Activated CD4-positive, CD25-positive, alpha-beta regulatory T cell treated with anti-CD3 and anti-CD28 coated beads, Interleukin-2, amount 50 U/mL, for 72 hours (primary cell): Measurements from ENCODE around the gene PLA2G3.

Experiments
- DNase-seq: peaks from one replicate; pipeline ENCODE4 v3.0.0; 2021

Gene PLA2G3

DNA sequence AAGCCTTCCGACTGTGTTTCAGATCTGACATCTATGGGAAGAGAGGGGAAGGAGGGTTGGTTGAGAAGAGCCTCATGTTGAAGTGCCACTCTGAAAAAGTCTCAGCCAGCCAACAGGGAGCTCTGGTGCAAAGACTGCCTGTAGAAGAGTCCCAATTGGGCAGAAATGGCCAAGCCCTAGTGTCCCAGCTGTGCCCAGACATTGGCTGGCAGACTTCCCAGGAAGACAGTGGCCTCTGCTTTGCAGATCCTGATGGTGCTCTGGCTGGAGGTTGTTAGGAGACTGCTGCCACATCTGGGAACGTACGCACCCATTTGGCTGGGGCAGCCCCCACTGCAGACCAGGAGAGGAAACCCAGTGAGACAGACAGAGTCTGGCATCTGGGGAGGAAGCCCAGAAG, 3.2 kb upstream of the PLA2G3 start:
- no peak for DNase-seq

DNA sequence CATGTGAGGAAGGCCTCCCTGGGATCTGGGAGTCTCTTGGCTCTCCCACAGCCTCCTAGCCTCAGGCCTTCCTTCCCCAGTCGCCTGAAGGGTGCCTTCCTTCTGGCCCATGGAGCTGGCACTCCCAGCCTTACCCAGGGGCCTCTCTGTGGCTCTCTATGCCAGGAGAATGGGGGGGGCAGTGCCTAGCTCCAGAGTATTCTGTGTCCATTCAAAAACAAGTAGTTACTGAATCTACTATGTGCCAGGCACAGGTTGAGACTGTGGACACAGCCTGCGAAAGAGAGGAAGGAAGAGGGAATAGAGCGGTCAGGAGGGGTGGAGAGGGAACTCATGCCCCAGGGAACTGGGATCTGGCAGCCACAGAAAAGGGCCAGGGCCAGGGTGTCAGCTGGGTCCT, 2.7 kb upstream of the PLA2G3 start:
- DNase-seq, result no peak

DNA sequence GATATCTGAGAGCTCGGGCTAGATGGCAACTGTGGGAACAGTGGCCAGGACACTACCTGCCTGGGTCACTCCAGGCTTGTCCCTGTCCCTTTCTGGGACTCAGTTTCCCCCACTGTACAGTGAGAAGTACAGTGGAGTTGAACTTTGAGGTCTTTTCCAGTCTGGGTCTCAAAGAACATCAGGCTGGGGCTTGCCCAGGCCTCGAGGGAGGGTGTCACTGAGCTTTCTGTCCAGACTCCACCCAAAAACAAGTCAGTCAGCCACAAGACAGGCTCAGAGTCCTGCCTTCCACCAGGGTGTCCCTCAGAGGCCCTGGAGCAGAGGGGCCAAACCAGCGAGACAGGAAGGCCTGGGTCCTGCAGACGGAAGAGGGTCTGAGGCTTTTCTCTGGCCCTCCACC, 2.0 kb upstream of the PLA2G3 start:
- no peak for DNase-seq

DNA sequence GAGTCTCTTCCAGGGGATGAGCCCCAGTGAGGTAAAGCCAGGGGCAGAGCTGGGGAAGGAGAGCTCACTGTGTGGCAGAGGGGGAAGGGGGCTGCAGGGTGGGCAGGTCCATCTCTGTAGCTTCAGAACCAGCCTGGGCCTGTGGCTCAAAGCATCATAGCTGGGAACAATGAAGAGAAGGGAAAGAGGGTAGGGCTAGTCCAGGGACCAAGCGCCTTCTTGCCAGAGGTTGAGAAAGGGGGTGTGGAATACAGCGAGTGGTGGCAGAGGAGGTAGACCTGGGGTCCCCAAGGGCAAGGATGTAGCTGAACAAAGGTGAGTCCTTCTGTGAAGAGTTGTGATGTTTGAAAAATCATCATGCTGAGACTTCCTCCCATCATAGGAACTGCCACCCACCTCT, 1.2 kb upstream of the PLA2G3 start:
- DNase-seq, result no peak

DNA sequence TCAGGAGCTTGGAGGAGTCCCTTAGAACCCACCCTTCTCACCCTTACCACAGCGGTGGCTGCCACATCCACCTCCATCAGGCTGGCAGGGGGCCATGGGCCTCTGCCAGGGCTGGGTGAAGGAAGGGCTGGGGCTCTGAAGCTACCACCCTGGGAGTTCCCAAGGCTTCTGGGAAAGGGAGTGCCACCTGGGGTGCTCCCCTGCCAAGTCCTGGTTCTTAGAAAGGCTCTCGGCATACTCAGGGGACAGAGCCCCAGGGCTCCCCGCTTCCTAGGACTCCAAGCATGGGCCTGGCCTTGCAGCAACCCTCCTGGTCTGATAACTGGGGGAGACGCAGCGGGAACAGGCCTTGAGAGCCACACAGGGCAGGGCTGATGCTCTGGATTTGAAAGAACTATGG, 438 bp upstream of the PLA2G3 start:
- no peak for DNase-seq

DNA sequence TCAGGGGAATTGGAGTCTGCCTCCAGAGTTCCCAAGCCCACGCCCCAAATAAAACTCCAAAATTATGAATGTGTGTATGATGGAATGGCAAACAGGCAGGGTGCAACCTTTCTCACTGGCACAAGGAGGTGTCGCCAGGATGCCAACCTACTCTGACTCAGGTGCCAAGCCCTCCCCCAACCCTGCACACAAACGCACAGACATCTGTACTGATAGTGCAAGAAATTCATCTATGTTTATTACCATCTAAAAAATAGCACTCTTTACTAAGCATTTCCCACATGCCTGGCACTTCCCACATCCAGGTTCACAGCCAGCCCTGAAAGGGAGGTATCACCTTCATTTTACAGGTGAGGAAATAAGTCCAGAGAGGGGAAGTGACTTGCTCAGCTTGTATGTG, 1.2 kb downstream of the PLA2G3 start:
- DNase-seq, result no peak

DNA sequence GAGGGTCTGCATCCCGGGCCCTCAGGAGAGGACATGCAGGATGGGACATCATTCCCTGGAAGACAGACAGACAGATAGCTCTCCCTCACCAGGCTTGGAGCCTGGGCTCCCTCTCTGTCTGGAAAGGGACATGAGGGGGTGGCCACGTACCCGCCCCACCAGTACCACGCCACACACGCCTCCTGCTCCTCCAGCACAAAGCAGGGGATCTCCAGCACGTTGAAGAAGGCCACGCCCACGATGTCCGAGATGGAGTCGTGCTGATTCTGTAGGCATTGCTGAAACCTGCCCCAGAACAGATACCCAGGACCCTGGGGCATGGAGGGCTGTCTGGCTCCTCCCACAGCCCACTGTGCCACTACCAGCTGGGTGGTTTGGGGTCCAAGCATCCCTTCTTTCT, 2.2 kb downstream of the PLA2G3 start:
- DNase-seq, result no peak

DNA sequence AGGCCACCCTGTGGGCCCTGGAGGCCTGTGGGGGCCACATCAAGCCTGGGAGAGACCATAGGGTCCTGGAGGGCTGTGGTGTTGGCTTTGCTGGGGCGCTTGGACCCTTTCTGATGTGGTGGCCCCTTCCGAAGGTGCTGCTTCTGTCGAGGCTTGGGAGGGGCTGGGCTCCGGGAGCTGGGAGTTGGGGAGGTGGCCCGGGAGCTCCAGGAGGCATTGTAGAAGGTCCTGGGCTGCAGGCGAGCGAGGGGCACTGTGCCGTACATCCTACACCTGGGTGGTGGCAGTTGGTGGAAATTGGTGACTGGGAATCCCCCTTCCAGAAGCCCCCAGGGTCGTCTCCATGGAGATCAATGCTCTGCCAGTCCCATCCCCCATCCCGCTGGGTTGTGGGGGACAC, 2.6 kb downstream of the PLA2G3 start:
- DNase-seq, result no peak

DNA sequence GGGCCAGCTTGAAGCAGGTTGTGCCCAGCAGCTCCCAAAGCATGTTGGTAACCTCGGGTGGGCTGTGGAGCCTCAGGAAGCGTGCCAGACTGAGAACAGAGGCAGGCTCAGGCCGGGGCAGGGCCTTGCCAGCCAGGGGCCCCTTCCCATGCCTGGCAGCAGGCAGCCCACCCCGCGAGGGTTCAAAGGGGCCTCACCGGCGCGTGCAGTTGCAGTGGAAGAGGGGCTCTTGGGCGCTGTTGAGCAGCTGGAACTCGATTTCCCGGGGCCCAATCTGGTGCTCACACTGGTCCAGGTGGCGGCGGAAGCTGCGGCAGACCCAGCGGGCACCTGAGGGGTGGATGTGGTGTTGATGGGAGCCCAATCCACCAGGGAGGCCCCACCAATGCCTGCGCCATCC, 3.6 kb downstream of the PLA2G3 start:
- DNase-seq, result no peak

DNA sequence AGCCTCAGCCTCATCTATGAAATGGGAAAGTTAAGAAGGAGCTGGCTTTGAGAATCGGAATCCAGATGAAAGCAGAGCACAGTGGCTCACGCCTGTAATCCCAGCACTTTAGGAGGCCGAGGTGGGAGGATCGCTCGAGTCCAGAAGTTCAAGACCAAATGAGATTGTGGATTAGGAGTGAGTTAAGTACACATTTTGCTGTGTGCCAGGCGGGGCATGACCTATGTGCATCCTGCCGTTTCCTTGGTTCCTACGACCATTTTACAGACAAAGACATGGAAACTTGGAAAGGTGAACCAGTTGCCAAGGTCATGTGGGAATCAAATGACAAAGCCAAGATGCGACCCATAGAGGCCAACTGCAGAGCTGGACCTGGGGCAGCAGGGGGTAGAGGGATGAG, 4.2 kb downstream of the PLA2G3 start:
- no peak for DNase-seq

DNA sequence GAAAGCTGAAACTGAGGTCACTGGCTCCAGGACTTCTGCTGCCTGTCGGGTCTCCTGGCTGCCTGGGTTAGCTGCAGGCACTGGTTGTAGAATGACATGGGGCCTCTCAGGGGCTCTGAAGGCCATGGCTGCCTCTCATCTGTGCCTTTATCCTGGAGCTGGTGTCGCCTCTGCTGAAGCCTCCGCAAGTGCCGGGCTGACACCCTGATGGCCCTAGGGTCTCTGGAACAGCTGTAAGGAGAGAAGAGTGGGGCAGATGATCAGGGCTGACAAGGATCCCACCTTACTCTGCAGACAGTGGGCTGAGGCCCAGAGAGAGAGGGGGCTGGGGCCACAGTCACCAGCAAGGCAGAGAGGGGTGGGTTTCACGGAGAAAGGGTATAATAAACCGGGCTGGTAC, 4.6 kb downstream of the PLA2G3 start:
- no peak for DNase-seq

DNA sequence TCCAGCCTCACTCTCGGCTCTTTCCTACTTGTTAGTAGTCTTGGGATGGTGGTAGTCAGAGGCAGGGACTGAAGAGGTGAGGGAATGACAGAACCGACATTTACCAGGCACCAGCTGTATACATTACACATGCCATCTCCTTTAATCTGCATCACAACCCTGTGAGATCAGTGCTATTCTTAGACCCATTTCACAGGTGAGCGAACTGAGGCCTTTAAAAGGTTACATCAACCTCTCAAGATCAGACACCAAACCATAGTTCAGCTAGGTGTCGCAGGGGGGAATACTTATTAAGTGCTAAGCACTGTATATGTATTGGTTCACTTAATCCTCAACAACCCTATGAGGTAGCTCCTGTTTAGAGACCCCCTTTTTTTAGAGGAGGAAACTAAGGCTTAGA, 5.6 kb downstream of the PLA2G3 start:
- DNase-seq, result no peak

DNA sequence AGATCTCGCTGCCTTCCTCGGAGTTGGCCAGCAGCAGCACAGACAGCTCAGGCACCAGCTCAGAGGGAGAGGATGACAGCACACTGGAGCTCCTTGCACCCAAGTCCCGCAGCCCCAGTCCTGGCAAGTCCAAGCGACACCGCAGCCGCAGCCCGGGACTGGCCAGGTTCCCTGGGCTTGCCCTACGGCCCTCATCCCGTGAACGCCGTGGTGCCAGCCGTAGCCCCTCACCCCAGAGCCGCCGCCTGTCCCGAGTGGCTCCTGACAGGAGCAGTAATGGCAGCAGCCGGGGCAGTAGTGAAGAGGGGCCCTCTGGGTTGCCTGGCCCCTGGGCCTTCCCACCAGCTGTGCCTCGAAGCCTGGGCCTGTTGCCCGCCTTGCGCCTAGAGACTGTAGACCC, 6.4 kb downstream of the PLA2G3 start:
- no peak for DNase-seq

DNA sequence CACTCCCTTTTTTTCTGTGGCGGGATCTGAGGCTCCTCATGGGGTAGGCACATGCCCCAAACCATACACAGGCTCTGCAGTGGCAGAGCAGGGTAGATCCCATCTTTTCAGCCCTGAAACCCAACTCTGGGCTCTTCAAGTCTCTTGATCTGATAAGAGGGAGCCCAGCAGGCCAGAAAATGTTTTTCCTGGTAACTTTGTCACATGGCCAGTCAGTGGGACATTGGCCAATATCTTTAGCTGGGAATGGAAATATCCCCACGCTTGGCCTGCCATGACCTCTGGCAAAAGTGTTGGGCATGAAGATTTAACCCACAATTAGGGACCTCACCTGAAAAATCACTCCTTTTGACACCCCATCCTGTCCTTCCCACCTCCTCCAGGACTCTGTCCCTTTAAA, 9.4 kb downstream of the PLA2G3 start:
- DNase-seq, result no peak

DNA sequence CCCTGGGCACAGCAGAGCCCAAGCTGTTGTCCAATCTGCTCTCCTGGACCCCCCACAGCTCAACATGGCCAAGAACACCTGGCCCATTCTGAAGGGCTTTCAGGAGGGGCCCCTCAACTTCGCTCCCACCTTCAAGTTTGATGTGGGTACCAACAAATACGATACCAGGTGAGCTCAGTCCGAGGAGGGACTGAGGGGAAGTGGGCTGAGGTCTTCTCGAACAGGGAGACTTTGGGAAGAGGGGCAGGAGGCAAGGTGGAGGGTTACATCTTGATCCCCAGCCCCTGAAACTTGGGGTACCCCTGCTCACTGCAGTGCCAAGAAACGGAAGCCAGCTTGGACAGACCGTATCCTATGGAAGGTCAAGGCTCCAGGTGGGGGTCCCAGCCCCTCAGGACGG, 12.2 kb downstream of the PLA2G3 start:
- no peak for DNase-seq

DNA sequence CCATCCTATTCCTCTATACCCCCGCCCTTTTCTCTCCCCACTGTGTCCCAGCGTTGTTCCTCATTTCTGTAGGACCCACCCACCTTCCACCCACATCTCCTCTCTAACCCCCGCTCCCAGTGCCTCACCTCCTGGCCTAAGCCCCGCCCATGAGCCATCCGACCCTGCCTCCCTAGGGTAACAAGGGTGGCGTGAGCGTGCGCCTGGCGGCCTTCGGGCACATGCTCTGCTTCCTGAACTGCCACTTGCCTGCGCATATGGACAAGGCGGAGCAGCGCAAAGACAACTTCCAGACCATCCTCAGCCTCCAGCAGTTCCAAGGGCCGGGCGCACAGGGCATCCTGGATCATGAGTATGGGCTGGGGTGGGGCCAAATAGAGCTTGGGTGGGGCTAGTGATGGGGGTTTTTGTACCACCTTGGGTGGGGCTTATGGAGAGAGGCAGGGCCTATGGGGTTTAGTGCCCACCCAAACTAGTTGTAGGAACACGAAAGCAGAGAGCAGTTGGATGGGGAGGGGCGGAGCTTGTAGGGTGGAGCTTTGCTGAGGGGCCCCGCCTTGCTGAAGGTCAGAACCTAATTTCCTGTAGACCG, 13.0 kb downstream of the PLA2G3 start:
- no peak for DNase-seq

DNA sequence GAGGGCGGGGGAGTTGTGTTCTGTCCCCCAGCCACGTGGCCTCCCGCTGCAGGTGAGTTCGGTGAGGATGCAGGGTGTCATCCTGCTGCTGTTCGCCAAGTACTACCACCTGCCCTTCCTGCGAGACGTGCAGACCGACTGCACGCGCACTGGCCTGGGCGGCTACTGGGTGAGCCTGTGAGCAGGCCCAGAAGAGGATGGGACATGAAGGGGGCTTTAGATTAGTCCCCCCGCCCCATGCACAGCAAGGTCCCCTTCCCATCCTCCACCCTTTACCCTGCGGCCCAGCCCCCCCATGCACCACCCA, 13.5 kb downstream of the PLA2G3 start:
- DNase-seq, result no peak

DNA sequence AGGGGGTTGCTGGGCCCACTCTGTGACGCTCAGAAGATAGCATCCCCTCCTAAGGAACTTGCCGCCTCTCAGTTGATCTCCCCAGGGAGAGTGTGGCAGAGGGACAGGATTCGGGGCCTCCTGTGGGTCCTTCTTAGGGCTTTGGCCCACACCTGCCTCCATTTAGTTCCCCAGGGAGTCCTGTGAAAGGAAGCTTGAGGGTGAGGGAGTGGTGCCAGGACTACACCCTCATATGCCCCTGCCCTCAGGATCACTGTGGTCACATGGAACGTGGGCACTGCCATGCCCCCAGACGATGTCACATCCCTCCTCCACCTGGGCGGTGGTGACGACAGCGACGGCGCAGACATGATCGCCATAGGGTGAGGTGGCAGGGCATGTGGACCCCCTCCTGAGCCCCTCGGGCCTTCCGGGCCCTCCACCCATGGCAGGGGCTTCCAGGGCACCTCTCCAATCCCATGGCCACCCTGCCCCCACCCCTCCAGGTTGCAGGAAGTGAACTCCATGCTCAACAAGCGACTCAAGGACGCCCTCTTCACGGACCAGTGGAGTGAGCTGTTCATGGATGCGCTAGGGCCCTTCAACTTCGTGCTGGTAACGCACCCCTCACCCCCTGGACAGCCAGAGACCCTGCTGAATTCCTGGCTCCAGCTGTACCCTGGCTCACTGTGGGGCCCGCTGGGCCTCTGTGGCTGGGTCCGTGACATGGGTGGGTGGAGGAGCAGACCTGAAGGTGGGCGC, 14.0 kb downstream of the PLA2G3 start:
- no peak for DNase-seq

DNA sequence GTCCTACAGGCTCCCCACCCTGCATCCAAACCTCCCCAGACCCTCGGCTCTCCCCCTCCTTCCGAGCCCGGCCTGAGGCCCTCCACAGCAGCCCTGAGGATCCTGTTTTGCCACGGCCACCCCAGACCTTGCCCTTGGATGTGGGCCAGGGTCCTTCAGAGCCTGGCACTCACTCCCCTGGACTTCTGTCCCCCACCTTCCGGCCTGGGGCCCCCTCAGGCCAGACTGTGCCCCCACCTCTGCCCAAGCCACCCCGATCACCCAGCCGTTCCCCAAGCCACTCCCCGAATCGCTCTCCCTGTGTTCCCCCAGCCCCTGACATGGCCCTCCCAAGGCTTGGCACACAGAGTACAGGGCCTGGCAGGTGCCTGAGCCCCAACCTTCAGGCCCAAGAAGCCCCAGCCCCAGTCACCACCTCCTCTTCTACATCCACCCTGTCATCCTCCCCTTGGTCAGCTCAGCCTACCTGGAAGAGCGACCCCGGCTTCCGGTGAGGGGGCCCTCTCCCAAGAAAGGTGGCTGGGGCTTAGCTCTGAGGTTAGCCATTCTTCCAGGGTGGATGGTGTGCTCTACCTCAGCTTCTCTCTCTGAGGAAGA, 14.7 kb downstream of the PLA2G3 start:
- DNase-seq, result no peak

DNA sequence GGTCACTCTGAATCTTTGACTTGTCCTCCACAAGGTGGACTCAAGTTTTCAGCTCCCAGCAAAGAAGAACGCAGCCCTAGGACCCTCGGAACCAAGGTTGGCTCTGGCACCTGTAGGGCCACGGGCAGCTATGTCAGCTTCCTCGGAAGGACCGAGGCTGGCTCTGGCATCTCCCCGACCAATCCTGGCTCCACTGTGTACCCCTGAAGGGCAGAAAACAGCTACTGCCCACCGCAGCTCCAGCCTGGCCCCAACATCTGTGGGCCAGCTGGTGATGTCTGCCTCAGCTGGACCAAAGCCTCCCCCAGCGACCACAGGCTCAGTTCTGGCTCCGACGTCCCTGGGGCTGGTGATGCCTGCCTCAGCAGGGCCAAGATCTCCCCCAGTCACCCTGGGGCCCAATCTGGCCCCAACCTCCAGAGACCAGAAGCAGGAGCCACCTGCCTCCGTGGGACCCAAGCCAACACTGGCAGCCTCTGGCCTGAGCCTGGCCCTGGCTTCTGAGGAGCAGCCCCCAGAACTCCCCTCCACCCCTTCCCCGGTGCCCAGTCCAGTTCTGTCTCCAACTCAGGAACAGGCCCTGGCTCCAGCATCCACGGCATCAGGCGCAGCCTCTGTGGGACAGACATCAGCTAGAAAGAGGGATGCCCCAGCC, 15.4 kb downstream of the PLA2G3 start:
- DNase-seq, result no peak

DNA sequence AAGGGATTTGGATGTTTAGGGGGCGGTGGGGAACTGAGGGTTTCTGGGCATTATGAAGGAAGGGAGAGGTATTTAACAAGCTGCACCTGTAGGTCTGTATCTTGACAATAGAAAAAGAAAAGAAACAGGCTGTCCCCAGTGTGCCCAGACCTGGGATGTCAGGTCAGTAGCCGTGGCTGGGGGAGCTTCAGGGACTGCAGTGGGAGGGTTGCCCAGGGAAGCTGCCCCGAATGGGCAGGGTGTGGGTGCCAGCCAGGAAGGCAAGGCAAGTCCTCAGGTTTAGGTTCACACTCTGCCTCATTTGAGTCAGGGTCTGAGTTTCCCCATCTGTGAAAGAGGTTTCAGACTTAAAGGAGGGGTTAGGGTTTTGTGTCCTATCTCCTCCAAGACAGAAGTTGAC, 16.0 kb downstream of the PLA2G3 start:
- DNase-seq, result no peak

DNA sequence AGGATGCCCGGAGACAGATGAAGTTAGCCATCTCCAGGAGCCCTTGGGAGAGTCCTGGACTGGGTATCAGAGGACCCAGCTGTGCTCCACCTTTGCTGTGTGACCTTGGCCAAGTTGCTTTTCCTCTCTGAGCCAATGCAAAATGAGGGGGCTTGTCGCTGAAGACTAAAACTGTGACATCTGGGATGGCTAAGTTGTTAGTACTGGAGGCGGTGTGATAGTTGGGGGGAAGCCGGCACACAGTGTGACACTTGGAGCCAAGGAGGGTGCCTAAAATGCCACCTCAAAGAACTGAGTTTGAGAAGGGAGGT, 17.1 kb downstream of the PLA2G3 start:
- DNase-seq, result no peak

DNA sequence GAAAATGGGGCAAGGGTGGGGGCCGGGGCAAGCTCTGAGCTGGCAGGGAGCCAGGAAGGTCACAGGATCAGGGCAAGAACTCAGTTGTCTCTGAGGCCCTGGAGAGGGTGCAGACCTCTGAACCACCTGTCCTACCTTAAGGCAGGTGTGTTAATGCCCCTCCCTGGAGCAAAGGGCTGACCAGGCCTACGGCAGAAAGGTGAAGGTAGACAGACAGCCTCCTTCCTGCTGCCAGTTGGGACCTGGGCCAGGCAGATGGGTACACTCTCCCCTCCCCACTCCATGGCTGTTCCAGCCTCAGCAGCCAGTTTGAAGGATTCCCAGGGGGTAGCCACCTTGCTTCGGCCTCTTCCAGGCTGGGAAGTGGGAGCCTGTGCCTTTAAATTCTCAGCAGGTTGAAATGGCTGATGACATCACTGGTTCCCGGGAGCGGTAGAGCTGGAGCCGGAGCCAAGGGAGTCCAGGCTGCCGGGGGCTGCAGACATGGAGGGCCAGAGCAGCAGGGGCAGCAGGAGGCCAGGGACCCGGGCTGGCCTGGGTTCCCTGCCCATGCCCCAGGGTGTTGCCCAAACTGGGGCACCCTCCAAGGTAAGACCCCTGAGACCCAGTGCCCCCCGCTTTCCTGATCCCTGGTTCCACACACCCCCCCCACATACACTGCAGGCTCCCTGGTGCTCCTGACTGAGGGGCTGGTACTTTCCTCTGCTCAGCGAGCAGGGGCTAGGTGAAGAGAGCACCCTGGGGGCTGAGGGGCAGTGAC, 17.6 kb downstream of the PLA2G3 start, which contains the start of gene INPP5J:
Gene INPP5J (plus strand): TSS at position 435 of the 760 bp plus-strand sequence. CDS start 49 bp downstream, at position 484.
- no peak for DNase-seq

DNA sequence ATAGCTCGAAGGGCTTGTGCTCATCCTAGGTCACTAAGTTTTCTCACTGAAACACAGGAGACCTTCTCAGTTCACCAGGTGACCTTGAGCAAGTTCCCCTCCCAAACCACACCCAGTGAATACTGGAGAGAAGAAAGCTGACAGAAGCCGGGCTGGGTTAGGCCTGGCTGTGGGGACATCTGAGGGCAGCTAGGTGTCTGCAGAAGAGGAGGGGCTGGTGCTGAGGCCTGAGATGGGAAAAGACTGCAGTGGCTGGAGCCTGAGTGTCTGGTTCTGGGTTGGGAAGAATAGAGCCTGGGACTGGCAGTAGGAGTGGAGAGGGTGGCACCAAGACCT, 18.1 kb downstream of the PLA2G3 start:
- DNase-seq, result no peak
